HG03354 (cell line): ENCODE results near the gene SOCS3.

Experiments
- ATAC-seq: cut with Tn5 transposase; IDR thresholded peaks from one replicate; pipeline ENCODE4 v1.9.1; 2021; ENCODE audit warnings: mild to moderate bottlenecking; ENCODE audit not compliant: unreplicated experiment, poor library complexity, severe bottlenecking

SOCS3 gene

GRCh38 chr17:78359997-78360370, at the start of gene SOCS3:
SOCS3 (minus strand) TSS chr17:78360077; CDS start chr17:78359095, 982 bp downstream.
- peak; percentile 39 for ATAC-seq

- no peak for ATAC-seq
These were observed 49.5 kb upstream of the SOCS3 start for GRCh38 chr17:78409191-78409928.

- ATAC-seq: no peak
These were observed 48.7 kb upstream of the SOCS3 start for GRCh38 chr17:78408476-78409050.

- ATAC-seq: no peak
These were observed 47.6 kb upstream of the SOCS3 start for GRCh38 chr17:78407387-78408000.

- ATAC-seq: no peak
These were observed 47.0 kb upstream of the SOCS3 start for GRCh38 chr17:78406920-78407319.

GRCh38 chr17:78406396-78406795, 46.5 kb upstream of the SOCS3 start:
- no peak for ATAC-seq

GRCh38 chr17:78403822-78404221, 43.9 kb upstream of the SOCS3 start:
- no peak for ATAC-seq

- ATAC-seq: no peak
These were observed 42.0 kb upstream of the SOCS3 start for GRCh38 chr17:78401891-78402290.

GRCh38 chr17:78401246-78401645, 41.4 kb upstream of the SOCS3 start:
- ATAC-seq: no peak

GRCh38 chr17:78400581-78401240, 40.8 kb upstream of the SOCS3 start:
- no peak for ATAC-seq

- no peak for ATAC-seq
These were observed 39.8 kb upstream of the SOCS3 start for GRCh38 chr17:78399693-78400144.

- no peak for ATAC-seq
These were observed 39.3 kb upstream of the SOCS3 start for GRCh38 chr17:78399028-78399692.

- ATAC-seq: no peak
These were observed 38.5 kb upstream of the SOCS3 start for GRCh38 chr17:78398390-78398789.

- ATAC-seq: no peak
These were observed 37.8 kb upstream of the SOCS3 start for GRCh38 chr17:78397681-78398101.

- no peak for ATAC-seq
These were observed 36.8 kb upstream of the SOCS3 start for GRCh38 chr17:78396441-78397337.

- ATAC-seq: no peak
These were observed 35.3 kb upstream of the SOCS3 start for GRCh38 chr17:78395155-78395554.

- no peak for ATAC-seq
These were observed 34.3 kb upstream of the SOCS3 start for GRCh38 chr17:78394209-78394608.

- no peak for ATAC-seq
These were observed 33.7 kb upstream of the SOCS3 start for GRCh38 chr17:78393575-78393974.

- ATAC-seq: no peak
These were observed 32.4 kb upstream of the SOCS3 start for GRCh38 chr17:78392295-78392694.
